Motor neuron (in vitro differentiated cells): ENCODE results near the gene ATXN7L3B. TPM values are rescaled to one million over a fixed set of nuclear protein-coding genes. Genes with fewer than 3 reads are reported as not detected.
A peak's percentile ranks its signal among the peaks of the same experiment; 100 is the strongest.

ENCODE experiments used
- ATAC-seq, 8 experiments: fragments of 200-7000 bp; cut with Tn5 transposase; replicated peaks in 6 of 8; 2 replicates each; pipeline ENCODE4 v1.8.0; 2021; ENCODE audit warnings: mild to moderate bottlenecking in 8 of 8, moderate library complexity in 8 of 8
- H3K27ac ChIP-seq, 2 donors: fragments of 250-450 bp; sonication (Bioruptor Pico); 2 replicates each; pipeline ENCODE4 v1.9.0; 2021; ENCODE audit warnings: antibody characterized with exemption in 2 of 2, mild to moderate bottlenecking in 2 of 2, moderate library complexity in 1 of 2
- H3K4me1 ChIP-seq, 2 donors: fragments of 250-450 bp; sonication (Bioruptor Pico); replicated peaks in 1 of 2; 2 replicates each; pipeline ENCODE4 v1.6.1; 2021; ENCODE audit warnings: antibody characterized with exemption in 2 of 2, mild to moderate bottlenecking in 2 of 2, moderate library complexity in 1 of 2
- H3K4me3 ChIP-seq, 5 donors: fragments of 250-450 bp; sonication (Bioruptor Pico); 2 replicates each; pipeline ENCODE4 v1.9.0; 2021; ENCODE audit warnings: antibody characterized with exemption in 5 of 5, mild to moderate bottlenecking in 5 of 5, moderate library complexity in 4 of 5
- WGBS, 10 experiments: fragments of 450-650 bp; shearing (Covaris generic); methylation state at CpG; one replicate each; pipeline ENCODE4 v1.0.0; 2022; 5-methylcytosine and 5-hydroxymethylcytosine counted together
- in situ Hi-C, 9 experiments: fragments of 400-800 bp; cut with MboI; loops; one replicate each; pipeline ENCODE4 v1.15.0; 2021; ENCODE audit warnings: low sequenced_read_pairs in 9 of 9, low pct_unique_long_range_greater_than_20kb in 2 of 9; ENCODE audit not compliant: unreplicated experiment in 9 of 9
- total RNA-seq, 8 experiments: library from RNA; unstranded; fragments of 300-600 nt; gene quantifications; 2 replicates each; pipeline versions ENCODE4 v1.2.3 to v1.2.4, GENCODE V29; 2022

Gene ATXN7L3B
- total RNA-seq, 8 experiments from 2014 or later: 20.8 to 64.3 (median 44.5) TPM

DNA sequence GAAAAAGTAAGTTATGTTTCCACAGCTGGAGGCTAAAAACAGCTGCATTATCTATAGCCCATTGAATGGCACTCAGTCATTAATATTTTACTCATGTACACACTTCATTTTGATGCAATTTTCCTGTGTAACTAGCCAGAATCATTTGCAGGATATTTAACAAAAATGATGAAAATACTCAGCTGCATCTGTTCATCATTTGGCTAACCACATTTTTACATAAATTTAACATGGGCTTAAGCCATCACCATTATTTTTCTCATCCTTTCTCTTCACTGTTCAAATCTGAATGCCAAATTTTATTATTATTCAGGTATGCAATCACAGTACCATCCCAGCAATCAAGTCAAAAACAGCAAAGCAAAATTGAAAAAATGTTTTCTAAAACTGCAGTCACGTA is 41.8 kb downstream of the ATXN7L3B start:
- 0 to 90% (median 33%) methylated on average over 1 of the region's 1 CpG; no CpG with 5 or more reads in 2 of the 10 experiments for WGBS, 10 experiments
- Histone ChIP-seq H3K27ac (no peak overlapping the region), H3K4me1 (peaks cover 0 to 7% of the 10 kb centered on the region in 2 donors), H3K4me3 (no peak overlapping the region)
- ATAC-seq: peak in 2 of 8 experiments; percentile 17 to 32
- in situ Hi-C loops: no loop called here

DNA sequence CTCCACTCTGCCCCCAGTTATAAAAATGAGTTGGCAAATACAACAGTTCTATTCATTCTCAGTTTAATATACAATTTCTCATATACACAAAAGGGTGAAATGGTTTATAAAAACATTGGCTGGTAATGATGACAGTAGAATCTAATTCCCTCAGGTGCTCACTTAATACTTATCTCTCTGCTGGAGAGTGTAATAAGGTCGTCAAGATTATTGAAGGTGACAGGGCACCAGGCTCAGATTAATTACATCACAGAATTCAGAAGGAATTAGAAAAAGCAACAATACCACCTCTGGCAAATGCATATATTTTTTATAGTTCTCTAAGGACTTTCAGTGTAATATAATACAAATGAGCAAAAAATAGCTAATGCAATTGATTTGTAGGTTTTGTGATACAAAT is 42.3 kb downstream of the ATXN7L3B start:
- Histone ChIP-seq H3K4me3 (no peak overlapping the region), H3K4me1 (peaks cover 0 to 11% of the 10 kb centered on the region in 2 donors), H3K27ac (no peak overlapping the region)
- in situ Hi-C loops: no loop called here
- 0 to 75% (median 15%) methylated on average over 1 of the region's 1 CpG; no CpG with 5 or more reads in 4 of the 10 experiments for WGBS, 10 experiments
- ATAC-seq: no peak

DNA sequence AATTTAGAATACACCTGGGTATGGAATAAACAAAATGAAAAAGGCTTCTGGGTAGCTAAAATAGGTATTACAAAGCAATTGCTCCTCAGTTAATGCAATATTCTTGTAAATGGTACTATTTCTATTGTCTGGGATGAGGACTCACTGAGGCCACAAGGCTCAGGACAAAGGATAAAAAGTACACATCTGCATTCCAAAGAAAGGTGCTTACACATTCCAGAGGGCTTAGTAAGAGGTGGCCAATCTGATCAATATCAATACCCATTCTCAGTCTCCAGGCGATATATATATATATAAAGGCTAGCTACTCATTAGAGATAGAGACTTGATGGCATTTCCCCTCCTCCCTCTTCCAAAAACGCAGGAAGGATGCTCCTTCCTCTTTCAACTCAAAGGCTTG is 43.8 kb downstream of the ATXN7L3B start:
- H3K27ac ChIP-seq: no peak overlapping the region
- no peak for ATAC-seq
- in situ Hi-C loops: no loop called here
- no peak overlapping the region for H3K4me3 ChIP-seq
- peaks cover 0 to 12% of the 10 kb centered on the region in 2 donors for H3K4me1 ChIP-seq
- WGBS, 10 experiments: 0 to 100% (median 56%) methylated on average over 1 to 2 of the region's 2 CpGs; no CpG with 5 or more reads in 4 of the 10 experiments

DNA sequence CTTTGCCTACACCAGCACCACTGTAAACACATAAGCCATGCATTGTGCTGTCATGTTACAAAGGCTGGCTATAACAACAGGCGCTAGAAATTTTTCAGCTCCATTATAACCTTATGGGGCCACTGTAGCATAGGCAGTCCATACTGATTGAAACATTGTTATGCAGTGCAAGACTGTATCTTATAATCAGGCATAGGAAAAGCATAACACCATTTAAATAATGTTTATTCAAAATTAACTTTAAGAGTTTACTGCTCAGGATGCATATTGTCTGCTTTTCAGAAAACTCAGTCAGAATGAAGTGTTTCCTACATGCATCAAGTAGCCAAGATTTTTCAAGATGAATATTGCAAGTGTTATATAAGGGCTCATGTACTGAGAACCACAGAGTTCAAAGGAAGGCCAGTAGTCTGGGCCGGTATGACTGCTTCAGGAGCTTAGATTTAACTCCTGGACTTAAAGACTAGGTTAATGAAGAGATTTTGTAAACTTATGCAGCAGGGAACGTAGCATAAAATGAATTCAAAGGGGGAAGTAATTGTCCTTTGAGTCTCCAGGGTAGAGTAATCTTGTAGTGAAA is 46.9 kb downstream of the ATXN7L3B start:
- Histone ChIP-seq H3K27ac (no peak overlapping the region), H3K4me3 (no peak overlapping the region), H3K4me1 (peaks cover 0 to 10% of the 10 kb centered on the region in 2 donors)
- peak in 3 of 8 experiments; percentile 70 to 87 (median 71) for ATAC-seq
- WGBS, 10 experiments: 0 to 86% (median 60%) methylated on average over 1 to 3 of the region's 3 CpGs
- in situ Hi-C loops: no loop called here

DNA sequence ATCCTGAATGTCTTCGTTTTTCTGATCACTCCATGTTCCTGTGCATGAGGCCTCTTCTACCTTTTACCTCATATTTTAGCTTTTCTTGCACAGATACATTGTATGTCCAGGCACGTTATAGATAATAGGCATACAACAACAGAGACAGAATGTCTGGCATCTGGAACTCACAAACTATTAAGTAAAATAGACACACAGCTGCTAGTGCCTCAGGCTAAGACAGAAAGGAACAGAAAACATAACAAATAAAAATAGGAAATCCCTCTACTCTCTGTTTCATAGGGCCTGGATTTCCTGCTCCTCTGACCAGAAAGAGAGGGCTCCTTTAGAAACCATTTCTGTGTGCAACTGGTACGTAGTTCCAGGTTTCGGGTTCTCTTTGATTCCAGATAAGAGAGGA is 48.6 kb downstream of the ATXN7L3B start:
- Histone ChIP-seq H3K4me3 (no peak overlapping the region), H3K4me1 (peaks cover 0 to 5% of the 10 kb centered on the region in 2 donors), H3K27ac (no peak overlapping the region)
- in situ Hi-C loops: no loop called here
- ATAC-seq: peak in 1 of 8 experiments; percentile 20
- WGBS, 10 experiments: 8 to 87% (median 70%) methylated on average over 2 to 4 of the region's 4 CpGs; no CpG with 5 or more reads in 1 of the 10 experiments
